ENCODE results near the gene MYO19.

Gene MYO19

GRCh38 chr17:36474571-36474970, 60.1 kb downstream of the MYO19 start:
- no peak for DNase-seq (ENCODE audit: low read depth)
- no peak for TF ChIP-seq CTCF (conservative IDR thresholded peaks at IDR 0.05; ENCODE audit: low read depth, low read length)
- no peak overlapping the region for H3K4me3 ChIP-seq (ENCODE audit: low read length)

- H3K4me3 ChIP-seq (ENCODE audit: low read length): no peak overlapping the region
- no peak for TF ChIP-seq CTCF (conservative IDR thresholded peaks at IDR 0.05; ENCODE audit: low read depth, low read length)
- DNase-seq (ENCODE audit: low read depth): no peak
Measured at GRCh38 chr17:36470499-36470898, 64.2 kb downstream of the MYO19 start.

GRCh38 chr17:36469733-36470132, 64.9 kb downstream of the MYO19 start:
- H3K4me3 ChIP-seq (ENCODE audit: low read length): no peak overlapping the region
- DNase-seq (ENCODE audit: low read depth): no peak
- no peak for TF ChIP-seq CTCF (conservative IDR thresholded peaks at IDR 0.05; ENCODE audit: low read depth, low read length)

- TF ChIP-seq CTCF (conservative IDR thresholded peaks at IDR 0.05; ENCODE audit: low read depth, low read length): no peak
- no peak overlapping the region for H3K4me3 ChIP-seq (ENCODE audit: low read length)
- DNase-seq (ENCODE audit: low read depth): no peak
Measured at GRCh38 chr17:36468903-36469635, 65.6 kb downstream of the MYO19 start.

GRCh38 chr17:36464765-36465088, 69.9 kb downstream of the MYO19 start:
- DNase-seq (ENCODE audit: low read depth): no peak
- no peak for TF ChIP-seq CTCF (conservative IDR thresholded peaks at IDR 0.05; ENCODE audit: low read depth, low read length)
- no peak overlapping the region for H3K4me3 ChIP-seq (ENCODE audit: low read length)

- no peak overlapping the region for H3K4me3 ChIP-seq (ENCODE audit: low read length)
- peak; percentile 2 for TF ChIP-seq CTCF (conservative IDR thresholded peaks at IDR 0.05; ENCODE audit: low read depth, low read length)
- peak; percentile 29 for DNase-seq (ENCODE audit: low read depth)
Measured at GRCh38 chr17:36463916-36464764, 70.5 kb downstream of the MYO19 start.
